C4-2B (cell line): Measurements from ENCODE around the gene PARP1.

ENCODE experiments used
- H3K27ac ChIP-seq: fragments of 450-650 bp; 2 replicates; pipeline ENCODE4 v1.5.1; 2017
- CTCF ChIP-seq: fragments of 450-650 bp; conservative IDR thresholded peaks from 2 replicates; pipeline ENCODE4 v1.5.1; 2017; ENCODE audit warnings: mild to moderate bottlenecking
- ZFX ChIP-seq: fragments of 450-650 bp; IDR thresholded peaks from 2 replicates; pipeline ENCODE4 v1.6.1; 2017

PARP1 gene

GRCh38 chr1:226447932-226448665 lies 40.2 kb upstream of the PARP1 start:
- TF ChIP-seq CTCF (no peak), ZFX (no peak)
- no peak overlapping the region for H3K27ac ChIP-seq

- TF ChIP-seq ZFX (no peak), CTCF (no peak)
- H3K27ac ChIP-seq = no peak overlapping the region
Measured at GRCh38 chr1:226446094-226446493, 38.2 kb upstream of the PARP1 start.

DNA sequence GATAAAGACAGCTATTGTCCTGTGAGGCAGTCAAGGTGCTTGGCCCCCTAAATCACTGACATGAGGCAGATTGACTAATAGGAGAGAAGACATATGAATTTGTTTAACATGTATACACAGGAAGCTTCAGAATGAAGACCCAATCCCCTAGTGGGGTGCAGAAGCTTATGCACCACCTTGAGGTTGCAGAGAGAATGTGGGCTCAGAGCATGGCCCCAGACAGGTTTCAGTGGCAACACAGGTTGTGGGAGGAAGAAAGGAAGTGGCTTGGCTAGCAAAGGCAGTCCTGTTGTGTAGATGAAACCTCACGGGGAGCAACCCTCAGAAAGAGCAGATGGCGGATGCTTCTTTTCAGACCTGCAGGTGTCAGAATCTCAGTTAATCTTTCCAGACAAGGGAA lies 37.0 kb upstream of the PARP1 start:
- TF ChIP-seq ZFX (no peak), CTCF (no peak)
- no peak overlapping the region for H3K27ac ChIP-seq

GRCh38 chr1:226443439-226443838 lies 35.5 kb upstream of the PARP1 start:
- no peak for TF ChIP-seq ZFX
- no peak for TF ChIP-seq CTCF
- H3K27ac ChIP-seq = no peak overlapping the region

DNA sequence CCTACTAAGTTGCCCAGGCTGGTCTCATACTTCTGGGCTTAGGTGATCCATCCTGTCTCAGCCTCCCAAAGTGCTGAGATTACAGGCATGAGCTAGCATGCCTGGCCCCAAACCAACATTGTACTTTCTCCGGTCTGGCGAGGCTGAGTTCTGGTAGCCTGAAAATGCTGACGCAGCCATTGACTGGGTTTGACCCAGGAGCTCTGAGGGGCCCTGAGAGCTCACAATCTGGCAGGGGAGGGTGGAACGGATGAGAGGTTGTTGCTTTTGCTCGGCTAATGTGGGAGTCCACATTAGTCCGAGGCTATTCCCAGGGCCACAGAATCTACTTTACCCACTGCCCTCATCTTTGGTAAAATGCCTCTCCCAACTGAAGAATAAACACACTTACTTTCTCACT lies 35.1 kb upstream of the PARP1 start:
- TF ChIP-seq CTCF = no peak
- no peak for TF ChIP-seq ZFX
- no peak overlapping the region for H3K27ac ChIP-seq

DNA sequence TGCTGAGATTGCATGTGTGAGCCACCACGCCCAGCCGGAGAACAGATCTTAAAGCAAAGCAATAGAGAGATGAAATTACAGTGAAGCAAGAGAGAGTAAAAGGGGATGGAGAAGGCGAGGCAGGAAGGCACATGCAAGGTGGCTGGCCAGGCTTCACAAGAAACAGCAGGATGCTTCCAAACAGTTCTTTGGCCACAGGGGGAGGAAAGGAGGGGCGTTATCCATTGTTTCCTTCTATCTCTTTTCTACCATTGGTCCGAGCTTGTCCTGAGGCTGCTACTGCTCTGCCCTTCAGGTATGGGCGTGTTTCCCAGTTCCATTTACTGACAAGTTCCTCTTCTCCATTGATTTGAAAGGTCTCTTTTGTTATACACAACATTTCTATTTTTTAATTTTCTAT lies 33.7 kb upstream of the PARP1 start:
- no peak overlapping the region for H3K27ac ChIP-seq
- TF ChIP-seq ZFX = no peak
- TF ChIP-seq CTCF = no peak

GRCh38 chr1:226440512-226440911 lies 32.6 kb upstream of the PARP1 start:
- TF ChIP-seq CTCF (no peak), ZFX (no peak)
- H3K27ac ChIP-seq = no peak overlapping the region
